SK-MEL-5 (cell line): ENCODE measurements around the gene RNU1-4. TPM values are rescaled to one million over a fixed set of nuclear protein-coding genes. Genes with fewer than 3 reads are reported as not detected.
"Not testable (repeated sequence)": the region's sequence is repeated elsewhere in the genome, so short reads cannot be mapped to it uniquely, and the experiment has no call there.

Experiments used
- DNase-seq: peaks from one replicate; pipeline ENCODE4 v3.0.0-alpha.2; 2016; ENCODE audit warnings: low read depth, low spot score
- in situ Hi-C: cut with HindIII; loops from 2 replicates; pipeline ENCODE4 v1.10.0; 2016; ENCODE audit warnings: low sequenced_read_pairs, high pct_unique_total_duplicates, low pct_unique_long_range_greater_than_20kb
- total RNA-seq: library from RNA; depleted of rRNA; stranded (reverse); fragments of >200 nt; shearing (Covaris generic); gene quantifications from 2 replicates; pipeline ENCODE4 v1.2.3, GENCODE V29; 2014

RNU1-4 gene
- total RNA-seq, 1 experiment from 2014 or later: under 0.01 TPM

DNA sequence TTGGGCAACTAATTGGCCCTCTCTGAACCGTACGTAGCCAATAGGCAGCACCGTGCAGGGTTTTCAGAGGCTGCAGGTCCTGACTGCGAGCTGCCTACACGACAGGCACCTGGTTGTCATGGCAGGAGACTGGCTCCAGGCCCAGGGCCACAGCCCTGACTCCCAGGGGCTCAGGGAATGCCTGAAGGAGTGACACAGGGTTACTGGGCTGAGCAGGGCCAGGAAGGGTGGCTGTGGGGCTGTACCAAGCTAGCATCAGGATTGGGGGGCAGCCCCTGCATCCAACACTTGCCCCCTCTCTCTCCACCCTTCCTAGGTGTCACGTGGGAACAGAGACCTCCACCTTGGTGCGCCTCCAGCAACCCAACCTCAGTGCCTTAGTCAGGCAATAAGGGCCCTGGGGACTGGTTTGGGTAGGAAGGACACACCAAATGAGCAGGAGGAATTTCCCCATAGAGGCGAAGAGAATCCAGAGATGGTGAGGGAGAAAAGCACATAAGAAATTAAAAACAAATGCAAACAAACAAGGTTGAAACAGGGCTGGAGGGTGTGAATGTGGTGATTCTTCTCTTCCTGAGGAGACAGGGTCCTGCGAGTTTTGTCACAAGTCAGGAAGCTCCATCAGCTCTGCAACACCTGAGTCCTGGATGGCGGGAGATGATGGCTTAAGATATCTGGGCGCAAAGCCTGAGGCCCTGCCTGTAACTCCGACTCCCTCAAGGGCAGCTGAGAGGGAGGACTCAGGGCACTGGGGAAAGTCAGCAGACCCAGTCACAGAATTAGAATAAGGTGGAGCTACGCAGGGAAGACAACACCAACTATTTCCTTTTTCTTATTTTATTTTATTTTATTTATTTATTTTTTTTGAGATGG, 19.7 kb upstream of the RNU1-4 start:
- in situ Hi-C loops: no loop called here
- no peak for DNase-seq

DNA sequence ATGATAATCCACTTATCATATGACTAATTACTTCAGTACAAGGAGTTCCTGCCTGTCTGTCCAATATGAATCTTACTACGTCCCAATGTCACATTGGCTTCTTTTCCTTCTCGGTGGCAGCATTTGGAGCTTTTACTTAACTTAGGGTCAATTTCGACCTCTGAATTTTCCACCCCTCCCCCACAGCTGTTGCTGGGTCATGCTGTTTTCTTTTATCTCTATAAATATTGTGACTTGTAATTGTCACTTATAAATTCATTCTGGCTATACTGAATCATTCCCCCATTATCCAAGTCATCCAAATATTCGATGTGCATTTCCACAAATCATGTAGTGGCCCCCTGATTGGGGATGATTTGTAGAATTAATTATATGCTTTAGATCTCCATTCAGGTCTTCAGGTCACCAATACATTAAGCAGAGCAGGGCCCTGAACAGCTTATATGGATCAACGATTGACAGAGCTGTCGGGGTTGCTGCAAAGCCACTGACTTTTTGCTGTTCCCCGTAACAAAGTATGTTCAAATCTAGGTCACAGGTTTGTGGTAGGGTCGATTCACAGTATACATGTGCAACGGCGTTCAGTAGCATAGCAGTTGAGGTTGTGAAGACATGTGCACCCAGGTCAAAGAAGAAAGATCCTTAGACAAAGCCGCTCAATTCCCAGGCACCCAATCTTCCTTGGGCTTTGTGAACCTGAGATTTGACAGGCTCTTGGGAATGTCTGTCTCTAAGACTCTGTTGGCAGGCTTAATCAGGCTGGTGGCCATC, 18.3 kb upstream of the RNU1-4 start:
- in situ Hi-C loops: no loop called here
- no peak for DNase-seq

DNA sequence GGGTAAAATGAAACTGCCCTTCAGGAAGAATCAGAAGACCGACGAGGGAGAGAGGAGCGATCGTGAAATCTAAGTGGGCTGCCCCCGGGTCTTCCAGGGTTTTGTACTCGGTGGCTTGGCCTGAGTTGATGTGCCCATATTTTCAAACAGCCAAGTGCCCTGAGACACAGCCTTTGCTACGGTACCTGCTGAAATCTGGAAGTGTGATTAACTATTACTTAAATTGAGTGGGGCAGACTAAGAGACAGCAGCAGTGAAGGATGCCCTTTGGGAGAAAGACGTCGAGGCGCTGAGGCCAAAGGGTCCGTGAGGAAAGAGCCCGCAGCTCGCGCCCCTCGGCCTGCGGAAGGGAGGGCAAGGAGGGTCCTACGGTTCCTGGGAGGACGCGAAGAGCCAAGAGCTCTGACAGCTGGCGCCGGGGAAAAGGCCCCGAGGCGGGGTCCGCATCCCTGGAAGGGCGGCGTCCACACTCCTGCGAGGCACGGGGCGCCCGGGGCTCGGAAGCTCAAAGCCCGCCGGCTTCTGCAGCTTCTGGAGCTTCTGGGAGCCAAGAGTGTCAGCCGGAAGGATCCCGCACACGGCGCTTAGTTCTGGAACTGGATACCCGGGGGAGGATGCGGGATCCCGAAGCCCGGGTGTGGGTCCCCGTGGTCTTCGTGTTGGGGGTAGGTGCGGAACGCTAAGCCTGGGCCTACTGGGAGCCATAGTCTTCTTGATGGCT, 15.4 kb upstream of the RNU1-4 start:
- DNase-seq: no peak
- in situ Hi-C loops: no loop called here

- DNase-seq, in situ Hi-C loops: not testable (repeated sequence)
Measured at GRCh38 chr1:16725439-16726245, 14.7 kb upstream of the RNU1-4 start.

- DNase-seq: peak; percentile 90
- in situ Hi-C loops: no loop called here
Measured at GRCh38 chr1:16727190-16728111, 12.9 kb upstream of the RNU1-4 start.

GRCh38 chr1:16728243-16728949, 11.9 kb upstream of the RNU1-4 start:
- in situ Hi-C loops, DNase-seq: not testable (repeated sequence)

GRCh38 chr1:16732254-16732896, 7.9 kb upstream of the RNU1-4 start:
- in situ Hi-C loops, DNase-seq: not testable (repeated sequence)

DNA sequence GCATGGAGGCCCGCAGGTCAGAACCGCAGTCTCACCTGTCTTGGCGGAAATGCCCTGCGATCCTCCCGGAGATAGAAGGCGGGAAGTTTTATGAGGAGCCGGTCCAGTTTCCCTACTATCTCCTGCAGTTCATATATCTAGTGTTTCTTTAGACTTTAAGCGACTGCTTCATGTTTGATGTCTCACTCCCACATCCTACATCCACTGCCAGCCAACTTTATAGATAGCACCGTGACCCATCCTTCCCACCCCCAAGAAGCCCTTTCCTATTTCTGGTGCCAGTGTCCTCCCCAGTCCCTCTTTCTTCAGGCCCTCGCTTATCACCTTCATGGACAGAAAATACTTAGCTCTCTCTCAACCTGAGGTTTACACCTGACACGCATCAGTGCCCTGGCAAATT, 914 bp downstream of the RNU1-4 start:
- DNase-seq, in situ Hi-C loops: not testable (repeated sequence)

DNA sequence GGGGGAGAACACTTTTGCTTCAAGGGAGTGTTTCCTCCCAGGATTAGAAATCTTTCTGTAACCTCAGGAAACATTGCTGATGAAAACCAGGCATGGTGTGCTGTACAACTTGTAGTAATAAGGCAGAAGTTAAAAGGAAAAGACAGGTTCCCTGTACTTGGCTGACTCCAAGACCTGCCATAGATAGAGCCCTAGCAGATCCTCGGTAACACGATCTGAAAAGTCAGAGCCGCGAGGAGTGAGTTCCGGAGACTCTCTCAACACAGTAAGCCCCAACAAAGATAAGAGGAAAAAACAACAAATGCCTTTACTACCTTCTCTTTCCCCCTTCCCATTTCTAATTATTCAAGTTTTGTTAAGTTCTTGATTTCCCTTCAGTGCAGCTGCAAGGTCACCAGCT, 7.3 kb downstream of the RNU1-4 start:
- DNase-seq, in situ Hi-C loops: not testable (repeated sequence)

DNA sequence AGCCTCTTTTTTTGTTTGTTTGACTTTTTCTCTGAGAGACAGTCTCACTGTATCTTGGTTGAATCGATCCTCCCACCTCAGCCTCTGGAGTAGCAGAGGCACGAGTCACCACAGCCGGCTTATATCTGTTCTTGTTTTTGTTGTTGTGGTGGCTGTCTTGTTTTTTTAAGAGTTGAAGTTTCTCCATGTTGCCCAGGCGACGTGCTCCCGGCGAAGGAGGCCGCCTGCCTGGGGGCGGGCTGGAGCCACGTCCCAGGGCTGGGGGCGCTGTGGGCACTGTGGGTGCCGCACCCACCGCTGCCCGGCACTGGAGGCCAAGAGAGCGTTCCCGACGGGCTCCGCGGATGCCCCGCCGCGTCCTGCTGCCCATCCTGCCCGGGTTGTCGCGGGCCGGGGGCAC, 8.4 kb downstream of the RNU1-4 start:
- in situ Hi-C loops, DNase-seq: not testable (repeated sequence)

DNA sequence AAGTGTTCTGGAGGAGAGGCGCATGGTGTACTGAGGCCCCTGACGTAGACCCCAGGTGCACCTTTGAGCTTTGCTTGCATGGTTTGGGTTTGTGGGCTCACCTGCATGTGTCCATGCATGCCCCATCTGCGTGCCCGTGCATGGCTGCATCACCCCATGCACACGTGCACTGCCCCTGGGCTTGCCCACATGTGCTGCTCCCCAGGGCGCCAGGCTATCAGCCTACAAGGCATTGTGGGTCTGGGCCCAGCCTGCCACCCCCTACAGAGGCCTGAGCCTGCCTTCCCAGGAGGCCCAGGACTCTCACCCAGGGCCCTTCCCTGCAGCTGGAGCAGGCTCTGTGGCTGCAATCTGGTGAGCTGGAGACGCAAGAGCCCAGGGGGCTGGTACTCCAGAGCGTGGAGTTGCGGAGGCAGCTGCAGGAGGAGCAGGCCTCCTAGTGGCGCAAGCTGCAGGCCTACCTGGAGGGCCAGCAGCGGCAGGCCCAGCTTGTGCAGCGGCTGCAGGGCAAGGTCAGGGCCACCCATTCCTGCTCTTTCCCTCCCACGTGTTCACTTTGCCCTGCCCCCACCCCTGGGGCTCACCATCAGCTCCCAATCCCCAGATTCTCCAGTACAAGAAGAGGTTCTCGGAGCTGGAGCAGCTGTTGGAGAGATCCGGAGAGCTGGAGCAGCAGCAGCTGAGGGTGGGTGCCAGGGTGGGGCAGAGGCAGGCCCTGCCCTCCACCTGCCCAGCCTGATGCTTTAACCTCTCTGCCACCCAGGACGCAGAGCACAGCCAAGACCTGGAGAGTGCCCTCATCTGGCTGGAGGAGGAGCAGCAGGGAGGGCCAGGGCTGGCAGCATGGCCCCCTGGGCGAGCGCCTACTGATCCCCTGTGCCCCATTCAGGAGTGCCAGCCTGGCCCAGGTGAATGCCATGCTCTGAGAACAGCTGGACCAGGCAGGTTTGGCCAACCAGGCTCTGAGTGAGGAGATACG, 9.9 kb downstream of the RNU1-4 start:
- DNase-seq, in situ Hi-C loops: not testable (repeated sequence)

GRCh38 chr1:16752770-16753169, 12.5 kb downstream of the RNU1-4 start:
- DNase-seq, in situ Hi-C loops: not testable (repeated sequence)

DNA sequence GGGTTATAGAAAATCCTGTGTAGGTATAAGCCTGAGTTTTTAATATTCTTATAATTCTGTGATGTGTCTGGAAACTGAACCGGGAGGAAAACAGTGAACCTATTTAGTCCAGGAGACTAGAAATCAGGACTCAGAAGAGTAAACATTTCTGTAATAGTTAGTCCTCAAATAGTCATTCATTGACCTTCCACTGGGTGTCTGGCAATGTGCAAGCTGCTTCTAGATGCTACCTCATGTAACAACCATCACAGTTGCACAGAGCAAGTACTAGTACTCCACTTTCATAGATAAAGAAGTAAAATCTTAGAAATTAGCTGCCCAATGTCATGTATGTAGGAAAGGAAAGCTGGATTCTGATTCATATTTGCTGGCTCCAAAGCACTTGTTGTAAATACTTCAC, 15.1 kb downstream of the RNU1-4 start:
- in situ Hi-C loops, DNase-seq: not testable (repeated sequence)

- DNase-seq, in situ Hi-C loops: not testable (repeated sequence)
Measured at GRCh38 chr1:16755932-16756331, 15.6 kb downstream of the RNU1-4 start.
